GM12891 (cell line): ENCODE measurements around the gene PTX3.

Source experiments
- PAX5 ChIP-seq: IDR thresholded peaks from 2 replicates; pipeline ENCODE4 v1.6.1; 2011; ENCODE audit warnings: low read length, moderate library complexity, mild to moderate bottlenecking; ENCODE audit not compliant: insufficient read depth, severe bottlenecking
- POLR2A ChIP-seq: IDR thresholded peaks from 2 replicates; pipeline ENCODE4 v1.6.1; 2011; ENCODE audit warnings: low read depth, low read length, control low read depth
- POLR2AphosphoS5 ChIP-seq: IDR thresholded peaks from 2 replicates; pipeline ENCODE4 v1.6.1; 2011; ENCODE audit warnings: low read depth, low read length, control low read depth
- POU2F2 ChIP-seq: IDR thresholded peaks from 2 replicates; pipeline ENCODE4 v1.6.1; 2011; ENCODE audit warnings: low read depth, mild to moderate bottlenecking, control low read depth, low read length, moderate library complexity
- SPI1 ChIP-seq: IDR thresholded peaks from 2 replicates; pipeline ENCODE4 v1.6.1; 2011; ENCODE audit warnings: low read depth, low read length, control low read depth
- TAF1 ChIP-seq: IDR thresholded peaks from 2 replicates; pipeline ENCODE4 v1.6.1; 2011; ENCODE audit warnings: low read depth, low read length, control low read depth

GRCh38 chr3:157427901-157428300, 8.7 kb upstream of the PTX3 start:
- TF ChIP-seq POLR2A, result no peak
- no peak for TF ChIP-seq POLR2AphosphoS5
- no peak for TF ChIP-seq TAF1
- no peak for TF ChIP-seq POU2F2
- no peak for TF ChIP-seq SPI1
- no peak for TF ChIP-seq PAX5
